ENCODE measurements around the gene ASTN2.
A peak's percentile ranks its signal among the peaks of the same experiment; 100 is the strongest.

Gene ASTN2

GRCh38 chr9:116541402-116541801, 873.5 kb downstream of the ASTN2 start:
- DNase-seq (ENCODE audit: low read depth, low spot score), result no peak

GRCh38 chr9:116539549-116539948, 875.3 kb downstream of the ASTN2 start:
- no peak for DNase-seq (ENCODE audit: low read depth, low spot score)

GRCh38 chr9:116525611-116526010, 889.2 kb downstream of the ASTN2 start:
- no peak for DNase-seq (ENCODE audit: low read depth, low spot score)

DNA sequence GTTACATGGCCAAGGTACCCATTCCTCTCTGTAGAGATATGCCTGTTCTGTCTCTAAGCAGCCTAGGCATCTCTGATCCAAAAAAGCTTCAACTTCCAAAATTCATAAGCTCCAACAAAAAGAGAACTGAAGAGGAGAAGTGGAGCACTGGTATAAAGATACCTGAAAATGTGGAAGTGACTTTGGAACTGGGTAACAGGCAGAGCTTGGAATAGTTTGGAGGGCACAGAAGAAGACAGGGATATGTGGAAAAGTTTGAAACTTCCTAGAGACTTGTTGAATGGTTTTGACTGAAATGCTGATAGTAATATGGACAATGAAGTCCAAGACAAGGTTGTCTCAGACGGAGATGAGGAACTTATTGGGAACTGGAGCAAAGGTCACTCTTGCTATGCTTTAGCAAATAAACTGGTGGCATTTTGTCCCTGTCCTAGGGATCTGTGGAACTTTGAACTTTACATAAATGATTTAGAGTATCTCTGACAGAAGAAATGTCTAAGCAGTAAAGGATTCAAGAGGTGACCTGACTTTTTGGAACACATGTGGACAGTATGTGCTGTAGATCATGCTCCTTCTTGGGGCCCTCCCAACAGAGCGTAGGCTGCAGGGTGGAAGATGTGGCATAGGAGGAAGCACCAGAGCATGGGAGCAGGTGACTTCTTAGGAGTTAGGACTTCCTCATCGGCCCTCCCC, 889.9 kb downstream of the ASTN2 start:
- DNase-seq (ENCODE audit: low read depth, low spot score), result no peak

DNA sequence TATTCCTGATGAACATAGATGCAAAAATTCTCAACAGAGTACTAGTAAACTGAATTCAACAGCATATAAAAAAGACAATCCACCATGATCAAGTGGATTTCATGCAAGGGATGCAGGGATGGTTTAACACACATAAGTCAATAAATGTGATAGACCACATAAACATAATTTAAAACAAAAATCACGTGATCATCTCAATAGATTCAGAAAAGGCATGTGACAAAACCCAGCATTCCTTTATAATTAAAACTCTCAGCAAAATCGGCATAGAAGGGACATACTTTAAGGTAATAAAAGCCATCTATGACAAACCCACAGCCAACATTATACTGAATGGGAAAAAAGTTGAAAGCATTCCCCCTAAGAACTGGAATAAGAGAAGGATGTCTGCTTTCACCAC, 894.6 kb downstream of the ASTN2 start:
- DNase-seq (ENCODE audit: low read depth, low spot score), result no peak

- DNase-seq (ENCODE audit: low read depth, low spot score), result no peak
These were observed 898.4 kb downstream of the ASTN2 start for GRCh38 chr9:116516456-116516855.

GRCh38 chr9:116515541-116515940, 899.3 kb downstream of the ASTN2 start:
- no peak for DNase-seq (ENCODE audit: low read depth, low spot score)

GRCh38 chr9:116506685-116507084, 908.2 kb downstream of the ASTN2 start:
- no peak for DNase-seq (ENCODE audit: low read depth, low spot score)

DNA sequence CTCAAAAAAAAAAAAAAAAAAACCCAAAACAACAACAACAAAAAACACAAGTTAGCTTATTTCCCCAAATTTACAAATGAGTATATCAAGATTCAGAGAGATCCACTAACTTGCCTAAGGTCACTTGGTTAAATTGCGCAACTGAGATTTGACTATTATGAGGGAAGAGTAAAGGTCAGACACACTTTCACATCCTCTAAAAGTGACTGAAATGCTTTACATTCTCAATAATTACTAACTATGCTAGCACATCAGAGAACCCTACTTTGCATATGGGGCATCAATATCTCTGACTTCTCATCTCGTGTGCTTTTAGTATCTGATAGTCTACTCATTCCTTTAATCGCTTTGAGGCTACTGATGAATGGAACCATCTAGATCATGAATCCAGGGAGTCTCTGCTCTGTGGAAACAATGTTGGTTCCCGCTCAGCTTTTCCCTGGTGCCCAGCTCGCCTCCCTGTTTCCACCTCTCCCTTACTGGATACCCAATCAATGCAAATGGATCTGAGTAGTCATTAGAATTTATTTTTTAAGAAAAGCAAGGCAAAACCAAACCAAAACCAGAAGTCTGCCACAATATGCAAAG, 909.9 kb downstream of the ASTN2 start:
- DNase-seq (ENCODE audit: low read depth, low spot score), result no peak

DNA sequence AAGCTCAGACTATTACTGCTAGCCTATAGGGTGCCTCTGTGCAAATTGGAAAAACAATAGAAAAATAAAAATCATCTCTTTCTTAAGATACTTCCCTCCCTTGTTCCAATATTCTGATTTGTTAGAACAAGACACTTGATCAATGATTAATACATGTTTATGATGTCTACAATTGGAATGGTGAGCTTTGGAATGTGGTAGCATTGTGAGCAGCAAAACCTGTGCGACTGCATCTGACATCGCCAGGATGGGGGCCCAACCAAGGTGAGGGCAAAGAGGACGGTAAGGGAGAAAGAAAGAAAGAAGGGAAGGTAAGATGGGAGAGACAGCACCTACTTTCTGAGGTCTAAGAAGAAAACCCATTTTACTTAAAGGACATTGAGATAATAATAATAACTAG, 910.8 kb downstream of the ASTN2 start:
- no peak for DNase-seq (ENCODE audit: low read depth, low spot score)

GRCh38 chr9:116502746-116503145, 912.1 kb downstream of the ASTN2 start:
- DNase-seq (ENCODE audit: low read depth, low spot score), result no peak

- DNase-seq (ENCODE audit: low read depth, low spot score), result no peak
These were observed 913.0 kb downstream of the ASTN2 start for GRCh38 chr9:116501871-116502270.

DNA sequence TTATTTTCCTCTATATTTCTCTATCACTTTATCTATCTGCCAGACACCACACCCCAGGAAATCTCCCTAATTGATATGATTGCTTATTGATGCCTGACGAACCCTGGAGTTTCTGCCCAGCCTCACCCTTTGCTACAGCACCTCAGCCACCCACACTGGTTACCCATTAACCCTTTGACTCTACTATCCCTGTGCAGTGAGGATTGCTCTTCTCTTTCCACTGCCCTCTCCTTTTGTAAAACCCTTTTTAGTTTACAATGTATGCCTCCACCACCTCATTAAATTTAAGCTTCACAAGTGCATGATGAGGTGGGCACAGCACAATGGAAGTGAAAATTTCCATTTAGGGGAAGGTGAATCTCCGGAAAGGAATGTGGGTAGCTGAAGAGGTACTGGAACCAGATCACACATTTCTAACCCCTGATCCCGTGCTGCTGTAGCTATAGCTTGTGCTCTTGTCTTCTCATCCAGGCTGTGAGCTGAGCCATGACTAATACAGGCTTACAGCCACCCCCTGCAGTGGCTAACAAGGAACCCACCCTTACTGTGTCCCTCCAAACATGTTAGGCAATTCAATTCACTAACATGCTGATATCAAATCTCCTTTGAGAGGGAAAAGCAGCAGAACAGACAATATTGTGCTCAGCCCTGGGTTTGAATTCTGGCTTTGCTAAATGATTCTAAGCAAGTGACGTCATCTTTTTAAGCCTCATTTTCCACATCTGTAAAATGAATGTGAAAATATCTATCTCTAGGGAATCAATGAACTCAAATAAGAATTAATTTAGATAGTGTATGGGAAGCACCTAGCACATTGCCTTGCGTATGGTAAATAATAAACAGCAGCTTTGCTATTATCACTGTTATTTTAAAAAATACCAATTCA, 914.6 kb downstream of the ASTN2 start:
- DNase-seq (ENCODE audit: low read depth, low spot score), result peak; percentile 82

GRCh38 chr9:116499434-116499833, 915.4 kb downstream of the ASTN2 start:
- DNase-seq (ENCODE audit: low read depth, low spot score), result no peak

DNA sequence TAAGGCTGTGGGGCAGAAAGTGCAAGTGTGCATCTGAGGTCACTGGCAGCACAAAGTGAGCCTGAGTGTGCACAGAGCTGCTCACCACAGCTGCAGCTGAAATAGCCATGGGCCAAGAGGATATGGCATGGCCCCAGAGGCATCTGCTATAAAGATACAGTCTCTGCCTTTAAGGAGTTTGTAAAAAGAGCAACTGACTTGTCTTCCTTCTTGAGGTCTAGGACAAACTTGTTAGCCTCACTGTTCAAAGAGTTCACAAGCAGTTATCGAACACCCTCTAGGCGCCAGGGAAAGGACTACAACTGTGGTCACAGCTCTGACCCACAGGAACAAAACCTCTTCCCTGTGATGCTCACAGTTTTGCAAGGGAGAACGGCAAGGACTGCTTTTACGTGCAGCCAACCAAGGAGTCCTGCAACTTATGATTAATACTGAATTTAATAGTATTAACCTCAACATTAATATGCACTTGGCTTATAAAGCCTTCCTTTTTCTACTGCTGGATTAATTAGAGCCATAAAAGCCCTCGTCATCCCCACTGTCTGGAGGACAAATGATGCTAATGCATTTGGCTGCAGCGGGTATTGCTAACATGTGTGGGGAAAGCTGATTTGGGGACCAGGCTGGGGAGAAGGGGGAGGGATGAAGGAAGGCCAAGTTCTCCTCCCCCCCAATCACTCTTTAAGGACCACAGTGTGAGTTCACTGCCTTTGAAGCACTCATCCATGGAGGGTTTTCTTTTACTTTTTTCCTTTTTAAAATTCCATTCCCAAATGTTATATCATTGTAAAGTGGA, 917.6 kb downstream of the ASTN2 start:
- no peak for DNase-seq (ENCODE audit: low read depth, low spot score)

DNA sequence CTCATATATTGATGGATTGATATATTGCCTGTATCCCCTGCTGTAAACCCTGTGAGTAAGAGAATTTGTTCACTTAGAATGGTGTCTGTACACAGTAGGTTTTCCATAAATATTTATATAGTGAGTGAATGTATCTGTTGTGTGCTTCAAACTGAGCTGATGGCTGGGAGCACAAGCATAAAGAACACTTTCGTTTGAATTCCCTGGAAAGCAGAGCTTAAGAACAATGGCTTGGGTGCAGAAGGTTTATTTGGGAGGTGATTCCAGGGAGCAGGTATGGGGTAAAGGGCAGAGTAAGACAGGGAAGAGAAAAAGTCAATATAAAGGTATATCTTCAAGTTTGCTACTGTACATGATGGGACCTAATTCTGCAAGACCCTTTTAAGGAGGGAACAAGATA, 918.7 kb downstream of the ASTN2 start:
- no peak for DNase-seq (ENCODE audit: low read depth, low spot score)

- no peak for DNase-seq (ENCODE audit: low read depth, low spot score)
These were observed 919.1 kb downstream of the ASTN2 start for GRCh38 chr9:116495725-116496124.

GRCh38 chr9:116494815-116495634, 919.8 kb downstream of the ASTN2 start:
- DNase-seq (ENCODE audit: low read depth, low spot score), result no peak

- DNase-seq (ENCODE audit: low read depth, low spot score), result no peak
These were observed 921.5 kb downstream of the ASTN2 start for GRCh38 chr9:116493183-116493860.

DNA sequence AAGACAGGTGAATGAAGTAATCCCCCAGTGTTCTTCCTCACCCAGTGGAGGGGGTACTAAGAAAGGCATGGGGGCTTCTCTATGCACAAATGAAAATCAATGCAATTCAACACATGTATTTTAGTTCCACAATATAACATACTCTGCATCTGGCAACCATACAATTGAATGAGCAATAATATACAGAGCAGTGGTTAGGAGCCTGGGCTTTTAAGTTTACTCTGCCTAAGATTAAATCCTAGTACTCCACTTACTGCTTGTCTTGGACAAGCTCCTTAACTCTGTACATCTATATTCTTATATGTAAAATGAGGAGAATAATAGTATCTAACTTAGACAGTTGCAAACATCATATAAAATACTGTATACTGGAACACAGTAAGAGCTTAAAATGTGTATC, 923.2 kb downstream of the ASTN2 start:
- DNase-seq (ENCODE audit: low read depth, low spot score), result no peak
